Stromal cell of bone marrow (primary cell): ENCODE data around the gene TNFSF12.
"Not testable (repeated sequence)": the region's sequence is repeated elsewhere in the genome, so short reads cannot be mapped to it uniquely, and the experiment has no call there.

Source experiments
- DNase-seq: peaks from one replicate; pipeline ENCODE4 v3.0.0-alpha.2; 2012; ENCODE audit warnings: low read depth

Gene TNFSF12

GRCh38 chr17:7587420-7588151 lies 38.7 kb downstream of the TNFSF12 start:
- peak; percentile 90 for DNase-seq

GRCh38 chr17:7588553-7589203 lies 39.8 kb downstream of the TNFSF12 start:
- DNase-seq: no peak

DNA sequence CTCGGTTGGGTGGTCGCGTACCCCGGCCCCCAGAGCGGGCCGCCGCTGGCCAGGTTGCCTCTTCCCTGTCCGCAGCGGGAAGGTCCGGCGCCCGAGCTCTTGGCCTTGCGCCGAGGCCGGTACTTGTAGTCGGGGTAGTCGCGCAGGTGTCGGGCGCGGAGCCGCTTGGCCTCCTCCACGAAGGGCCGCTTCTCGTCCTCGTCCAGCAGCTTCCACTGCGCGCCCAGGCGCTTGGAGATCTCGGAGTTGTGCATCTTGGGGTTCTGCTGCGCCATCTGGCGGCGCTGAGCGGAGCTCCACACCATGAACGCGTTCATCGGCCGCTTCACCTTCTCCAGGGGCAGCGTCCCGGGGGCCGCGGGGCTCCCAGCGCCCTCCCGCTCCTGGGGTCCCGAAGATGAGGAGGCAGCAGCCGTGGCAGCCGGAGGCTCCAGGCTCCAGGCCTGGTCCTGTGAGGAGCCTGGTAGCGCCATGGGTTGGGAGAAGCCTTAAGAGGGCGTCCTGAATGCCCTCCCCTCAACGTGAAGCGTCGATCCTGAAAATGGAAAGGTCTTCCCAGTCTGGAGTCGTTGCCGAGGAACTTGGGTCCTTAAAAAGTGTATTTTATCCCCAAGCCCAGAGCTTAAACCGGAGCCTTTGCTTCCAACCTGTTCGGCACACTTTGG lies 40.5 kb downstream of the TNFSF12 start:
- peak; percentile 65 for DNase-seq

- no peak for DNase-seq
Measured at GRCh38 chr17:7589891-7590691, 41.2 kb downstream of the TNFSF12 start, which contains the start of gene SOX15. SOX15 (minus strand) TSS chr17:7590094; CDS start chr17:7589676, 418 bp downstream.

DNA sequence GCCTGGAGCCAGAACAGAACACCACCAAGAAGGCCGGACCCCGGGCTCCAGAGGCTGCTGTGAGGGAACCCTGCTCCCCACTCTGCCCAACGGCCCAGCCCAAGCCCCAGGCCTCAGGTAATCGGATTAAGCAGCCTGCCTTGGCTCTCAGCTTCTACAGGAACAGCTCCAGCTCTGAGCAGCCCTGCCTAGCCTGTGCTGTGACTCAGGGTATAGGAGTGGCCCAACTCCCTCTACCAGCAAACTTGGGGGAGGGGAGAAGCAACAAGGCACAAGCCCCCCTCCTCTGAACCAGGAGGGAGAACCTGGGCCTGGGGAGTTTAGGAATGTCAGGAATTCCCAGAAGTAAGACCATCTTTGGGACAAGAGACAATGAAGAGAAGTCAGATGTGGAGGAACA lies 41.9 kb downstream of the TNFSF12 start:
- no peak for DNase-seq

DNA sequence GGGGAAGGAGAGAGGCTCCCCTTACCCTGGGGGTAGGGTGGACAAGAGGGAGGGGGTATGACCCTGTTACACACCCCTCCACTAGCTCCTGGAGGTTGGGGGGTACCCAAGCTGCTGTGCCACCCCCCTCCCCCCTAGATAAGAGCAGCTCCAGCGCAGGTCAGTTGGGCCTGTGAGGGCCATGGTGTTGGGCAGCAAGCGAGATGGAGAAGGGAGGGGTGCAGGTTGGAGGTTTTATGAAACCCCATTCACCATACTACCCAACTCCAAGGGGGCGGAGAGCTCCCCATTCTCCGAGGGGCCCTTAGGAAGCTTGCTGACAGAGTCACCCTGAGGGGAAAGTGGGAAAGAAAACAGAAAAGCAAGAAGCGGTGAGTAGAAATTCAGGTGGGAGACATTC lies 42.7 kb downstream of the TNFSF12 start:
- no peak for DNase-seq

DNA sequence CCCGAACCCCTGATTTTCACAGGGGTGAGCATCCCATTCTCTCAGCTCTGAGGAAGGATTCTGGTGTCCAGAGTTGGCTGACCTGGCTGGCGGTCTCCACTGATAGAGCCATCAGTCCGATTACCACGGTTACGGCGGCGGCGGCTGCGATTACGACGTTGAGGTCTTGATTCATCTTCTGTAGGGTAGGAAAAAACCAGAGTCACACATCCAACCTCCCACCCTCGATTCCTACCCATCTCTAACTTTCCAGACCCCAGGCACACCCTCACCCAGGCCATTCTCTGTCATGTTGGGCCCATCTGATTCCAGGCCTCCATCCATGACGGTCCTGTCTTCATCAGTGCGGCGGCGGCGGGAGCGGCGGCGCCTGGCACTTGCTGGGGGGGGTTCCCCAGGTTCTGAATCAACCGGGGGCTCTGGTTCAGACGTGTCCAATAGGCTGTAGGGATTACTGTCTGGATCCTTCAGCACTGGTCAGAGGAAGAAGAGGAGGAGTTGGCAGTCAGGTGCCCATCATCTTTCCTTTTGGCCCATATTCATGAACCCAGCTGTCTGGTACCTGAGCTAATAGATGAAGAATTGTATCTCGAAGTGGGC lies 43.7 kb downstream of the TNFSF12 start:
- no peak for DNase-seq

- DNase-seq: no peak
Measured at GRCh38 chr17:7593296-7593695, 44.4 kb downstream of the TNFSF12 start.

- not testable (repeated sequence) for DNase-seq
Measured at GRCh38 chr17:7597561-7597960, 48.7 kb downstream of the TNFSF12 start.

- no peak for DNase-seq
Measured at GRCh38 chr17:7606280-7606679, 57.4 kb downstream of the TNFSF12 start.
